BJ (cell line): Measurements from ENCODE around the gene PLXNB1. TPM values are rescaled to one million over a fixed set of nuclear protein-coding genes. Genes with fewer than 3 reads are reported as not detected.

Experiments used
- CTCF ChIA-PET: fragments of 350-600 bp; formaldehyde crosslinking; extraction: SDS; loops from one replicate; lab custom pipeline; 2021; ENCODE audit warnings: antibody characterized with exemption, inconsistent platforms; lab: Yijun Ruan, JAX
- POLR2A ChIA-PET: fragments of 300-600 bp; sonication (Branson Sonifier 250); formaldehyde crosslinking; extraction: SDS; loops from one replicate; lab custom pipeline; 2021; ENCODE audit warnings: antibody characterized with exemption; lab: Charles Lee
- DNase-seq: peaks from one replicate; pipeline ENCODE4 v3.0.0-alpha.2; 2011; ENCODE audit warnings: low read depth
- H3K27me3 ChIP-seq: 2 replicates; pipeline ENCODE4 v1.6.0; 2011; ENCODE audit warnings: low read length; ENCODE audit not compliant: control insufficient read depth, insufficient read depth
- H3K36me3 ChIP-seq: 2 replicates; pipeline ENCODE4 v1.5.1; 2011; ENCODE audit warnings: low read length; ENCODE audit not compliant: control insufficient read depth, insufficient read depth
- H3K4me3 ChIP-seq: 2 replicates; pipeline ENCODE4 v1.5.1; 2011; ENCODE audit warnings: low read depth, mild to moderate bottlenecking, control low read depth, low read length
- polyA plus RNA-seq: library from polyadenylated mRNA; depleted of rRNA; stranded (reverse); fragments of >200 nt; gene quantifications from 2 replicates; pipeline ENCODE4 v1.2.3, GENCODE V29; 2011
- TF ChIP-seq, protein P1 (sequence below): IDR thresholded peaks from 2 replicates; pipeline ENCODE4 v1.5.1; 2011; ENCODE audit warnings: low read depth, mild to moderate bottlenecking, control low read depth, inconsistent platforms, low read length, moderate library complexity; ENCODE audit not compliant: insufficient read depth

Gene PLXNB1
- polyA plus RNA-seq, 1 experiment, result 26.3 TPM

GRCh38 chr3:48427630-48427962 is 2.3 kb downstream of the PLXNB1 start:
- TF ChIP-seq, protein P1, sequence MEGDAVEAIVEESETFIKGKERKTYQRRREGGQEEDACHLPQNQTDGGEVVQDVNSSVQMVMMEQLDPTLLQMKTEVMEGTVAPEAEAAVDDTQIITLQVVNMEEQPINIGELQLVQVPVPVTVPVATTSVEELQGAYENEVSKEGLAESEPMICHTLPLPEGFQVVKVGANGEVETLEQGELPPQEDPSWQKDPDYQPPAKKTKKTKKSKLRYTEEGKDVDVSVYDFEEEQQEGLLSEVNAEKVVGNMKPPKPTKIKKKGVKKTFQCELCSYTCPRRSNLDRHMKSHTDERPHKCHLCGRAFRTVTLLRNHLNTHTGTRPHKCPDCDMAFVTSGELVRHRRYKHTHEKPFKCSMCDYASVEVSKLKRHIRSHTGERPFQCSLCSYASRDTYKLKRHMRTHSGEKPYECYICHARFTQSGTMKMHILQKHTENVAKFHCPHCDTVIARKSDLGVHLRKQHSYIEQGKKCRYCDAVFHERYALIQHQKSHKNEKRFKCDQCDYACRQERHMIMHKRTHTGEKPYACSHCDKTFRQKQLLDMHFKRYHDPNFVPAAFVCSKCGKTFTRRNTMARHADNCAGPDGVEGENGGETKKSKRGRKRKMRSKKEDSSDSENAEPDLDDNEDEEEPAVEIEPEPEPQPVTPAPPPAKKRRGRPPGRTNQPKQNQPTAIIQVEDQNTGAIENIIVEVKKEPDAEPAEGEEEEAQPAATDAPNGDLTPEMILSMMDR, result no peak
- Histone ChIP-seq H3K36me3 (peaks cover 5% of the 10 kb centered on the region), H3K27me3 (no peaks in the 10 kb centered on the region), H3K4me3 (no peak overlapping the region)
- CTCF ChIA-PET, result interaction anchor here (0.6 to 8.1 kb wide), 4 partner anchors 9 to 258 kb away, joined by 3 to 55 read pairs (median 21); no protein-coding TSS in a partner anchor
- POLR2A ChIA-PET, result no interaction called here
- no peak for DNase-seq

DNA sequence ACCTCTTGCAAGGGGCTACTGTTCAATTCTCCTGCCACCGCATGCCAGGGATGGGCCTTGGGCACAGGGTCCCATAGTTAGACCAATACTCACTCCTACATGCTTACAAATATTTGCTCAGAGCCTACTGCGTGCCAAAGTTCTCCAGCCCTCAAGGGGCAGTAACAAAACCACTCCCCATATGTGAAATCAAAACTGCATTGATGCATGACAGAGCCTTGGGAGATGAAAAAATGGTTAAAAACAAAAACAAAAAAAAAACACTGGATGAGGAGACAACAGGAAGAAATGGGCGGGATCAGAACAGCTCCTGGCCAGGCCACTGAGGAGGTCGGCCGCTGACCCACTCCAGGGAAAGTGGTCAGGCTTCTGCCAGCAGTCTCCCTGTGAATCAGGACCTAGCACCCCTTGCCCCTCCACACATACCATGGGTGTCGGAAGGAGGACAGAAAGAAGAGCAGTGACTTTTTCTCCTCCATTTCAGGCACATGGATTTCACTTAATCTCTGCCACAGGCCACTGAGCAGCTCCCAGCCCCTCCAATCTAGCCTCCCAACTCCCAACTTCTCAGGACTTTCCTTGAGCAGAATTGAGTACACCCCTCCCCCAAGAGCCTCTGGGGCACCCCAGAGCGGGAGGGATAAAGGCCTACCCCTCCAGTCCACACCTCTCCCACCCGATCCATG is 2.8 kb downstream of the PLXNB1 start:
- Histone ChIP-seq H3K27me3 (no peaks in the 10 kb centered on the region), H3K36me3 (peaks cover 5% of the 10 kb centered on the region), H3K4me3 (no peak overlapping the region)
- no peak for DNase-seq
- TF ChIP-seq, protein P1, result no peak
- ChIA-PET CTCF (interaction anchor here (0.6 to 8.1 kb wide), 5 partner anchors 9 to 259 kb away, joined by 3 to 55 read pairs (median 4); no protein-coding TSS in a partner anchor), POLR2A (no interaction called here)

- POLR2A ChIA-PET, result no interaction called here
- TF ChIP-seq, protein P1, result no peak
- CTCF ChIA-PET, result interaction anchor here (1.2 to 8.1 kb wide), 4 partner anchors 10 to 153 kb away, joined by 3 to 55 read pairs (median 21); no protein-coding TSS in a partner anchor
- Histone ChIP-seq H3K27me3 (no peaks in the 10 kb centered on the region), H3K4me3 (no peak overlapping the region), H3K36me3 (peaks cover 6% of the 10 kb centered on the region)
- DNase-seq, result no peak
These were observed 3.4 kb downstream of the PLXNB1 start for GRCh38 chr3:48426401-48426909.

DNA sequence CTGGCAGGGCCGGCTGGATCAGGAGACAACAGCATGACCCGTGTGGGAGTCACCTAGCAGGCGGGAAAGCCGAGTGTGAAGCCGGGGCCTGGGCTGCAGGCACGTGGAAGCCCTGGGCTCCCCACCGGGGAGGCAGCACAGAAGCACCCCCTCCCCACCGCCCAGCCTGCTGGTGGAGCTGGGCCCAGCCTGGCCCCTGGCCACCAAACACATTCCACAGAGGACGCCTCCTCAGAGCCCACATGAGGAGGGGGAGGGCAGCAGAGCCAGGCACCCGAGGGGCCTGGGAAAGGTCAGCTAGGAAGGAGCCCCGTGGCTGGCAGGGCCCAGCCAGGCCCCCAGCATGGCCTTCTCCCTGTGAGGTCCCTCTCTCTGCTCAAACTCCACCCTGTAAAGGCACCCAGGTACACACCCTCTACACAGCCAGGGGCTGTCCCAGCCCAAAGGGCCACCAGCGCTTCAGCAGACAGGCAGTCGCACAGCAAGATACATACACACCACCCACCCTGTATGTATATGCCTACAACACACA is 4.5 kb downstream of the PLXNB1 start:
- POLR2A ChIA-PET, result no interaction called here
- DNase-seq, result no peak
- no peaks in the 10 kb centered on the region for H3K27me3 ChIP-seq
- TF ChIP-seq, protein P1, result no peak
- peaks cover 6% of the 10 kb centered on the region for H3K36me3 ChIP-seq
- CTCF ChIA-PET, result interaction anchor here (0.6 to 8.1 kb wide), 3 partner anchors 11 to 327 kb away, joined by 4 to 55 read pairs (median 38); no protein-coding TSS in a partner anchor
- no peak overlapping the region for H3K4me3 ChIP-seq

GRCh38 chr3:48423883-48424695 is 5.8 kb downstream of the PLXNB1 start:
- Histone ChIP-seq H3K27me3 (no peaks in the 10 kb centered on the region), H3K36me3 (peaks cover 6% of the 10 kb centered on the region), H3K4me3 (no peak overlapping the region)
- no peak for DNase-seq
- CTCF ChIA-PET, result interaction anchor here (0.7 to 8.1 kb wide), 3 partner anchors 10 to 23 kb away, joined by 4 to 55 read pairs (median 38); no protein-coding TSS in a partner anchor
- POLR2A ChIA-PET, result no interaction called here
- TF ChIP-seq, protein P1, result no peak
